Measurements from ENCODE around the gene RFX8.

RFX8 gene

GRCh38 chr2:101349893-101350662, 124.8 kb downstream of the RFX8 start:
- no peak for DNase-seq (ENCODE audit: low read depth)

GRCh38 chr2:101348883-101349282, 126.0 kb downstream of the RFX8 start:
- DNase-seq (ENCODE audit: low read depth), result no peak
